Measurements from ENCODE around the gene KYNU.

Gene KYNU

GRCh38 chr2:142930835-142931398 lies 53.5 kb downstream of the KYNU start:
- TF ChIP-seq, protein P1, sequence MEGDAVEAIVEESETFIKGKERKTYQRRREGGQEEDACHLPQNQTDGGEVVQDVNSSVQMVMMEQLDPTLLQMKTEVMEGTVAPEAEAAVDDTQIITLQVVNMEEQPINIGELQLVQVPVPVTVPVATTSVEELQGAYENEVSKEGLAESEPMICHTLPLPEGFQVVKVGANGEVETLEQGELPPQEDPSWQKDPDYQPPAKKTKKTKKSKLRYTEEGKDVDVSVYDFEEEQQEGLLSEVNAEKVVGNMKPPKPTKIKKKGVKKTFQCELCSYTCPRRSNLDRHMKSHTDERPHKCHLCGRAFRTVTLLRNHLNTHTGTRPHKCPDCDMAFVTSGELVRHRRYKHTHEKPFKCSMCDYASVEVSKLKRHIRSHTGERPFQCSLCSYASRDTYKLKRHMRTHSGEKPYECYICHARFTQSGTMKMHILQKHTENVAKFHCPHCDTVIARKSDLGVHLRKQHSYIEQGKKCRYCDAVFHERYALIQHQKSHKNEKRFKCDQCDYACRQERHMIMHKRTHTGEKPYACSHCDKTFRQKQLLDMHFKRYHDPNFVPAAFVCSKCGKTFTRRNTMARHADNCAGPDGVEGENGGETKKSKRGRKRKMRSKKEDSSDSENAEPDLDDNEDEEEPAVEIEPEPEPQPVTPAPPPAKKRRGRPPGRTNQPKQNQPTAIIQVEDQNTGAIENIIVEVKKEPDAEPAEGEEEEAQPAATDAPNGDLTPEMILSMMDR (IDR thresholded peaks at IDR 0.05; ENCODE audit: insufficient read depth, low read depth, low read length, missing control alignments): no peak
- H3K4me3 ChIP-seq (ENCODE audit: low read length): no peak overlapping the region
- no peak for DNase-seq (ENCODE audit: low read depth)

DNA sequence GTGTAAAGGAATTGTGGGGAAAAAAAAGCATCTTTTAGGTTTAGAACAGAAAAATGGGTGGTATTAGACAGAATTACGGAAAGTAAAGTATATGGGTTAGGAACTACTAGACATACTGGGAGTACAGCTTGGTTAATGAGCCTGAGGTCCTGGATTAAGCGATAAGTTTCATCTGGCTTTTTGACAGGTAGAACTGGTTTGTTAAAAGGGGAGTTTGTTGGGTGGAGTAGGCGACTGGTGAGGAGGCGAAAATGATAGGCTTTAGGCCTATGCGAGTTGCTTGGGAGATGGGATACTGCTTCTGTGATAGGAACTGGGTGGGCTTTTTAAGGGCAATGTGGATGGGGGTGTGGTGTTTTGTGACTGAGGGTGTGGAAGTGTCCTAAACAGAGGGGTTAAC lies 56.5 kb downstream of the KYNU start:
- H3K4me3 ChIP-seq (ENCODE audit: low read length): no peak overlapping the region
- no peak for DNase-seq (ENCODE audit: low read depth)
- TF ChIP-seq, protein P1 (IDR thresholded peaks at IDR 0.05; ENCODE audit: insufficient read depth, low read depth, low read length, missing control alignments): no peak

- no peak for DNase-seq (ENCODE audit: low read depth)
- TF ChIP-seq, protein P1 (IDR thresholded peaks at IDR 0.05; ENCODE audit: insufficient read depth, low read depth, low read length, missing control alignments): no peak
- H3K4me3 ChIP-seq (ENCODE audit: low read length): no peak overlapping the region
These were observed 58.2 kb downstream of the KYNU start for GRCh38 chr2:142935563-142936089.

GRCh38 chr2:142936629-142937028 lies 59.2 kb downstream of the KYNU start:
- TF ChIP-seq, protein P1 (IDR thresholded peaks at IDR 0.05; ENCODE audit: insufficient read depth, low read depth, low read length, missing control alignments): no peak
- no peak for DNase-seq (ENCODE audit: low read depth)

DNA sequence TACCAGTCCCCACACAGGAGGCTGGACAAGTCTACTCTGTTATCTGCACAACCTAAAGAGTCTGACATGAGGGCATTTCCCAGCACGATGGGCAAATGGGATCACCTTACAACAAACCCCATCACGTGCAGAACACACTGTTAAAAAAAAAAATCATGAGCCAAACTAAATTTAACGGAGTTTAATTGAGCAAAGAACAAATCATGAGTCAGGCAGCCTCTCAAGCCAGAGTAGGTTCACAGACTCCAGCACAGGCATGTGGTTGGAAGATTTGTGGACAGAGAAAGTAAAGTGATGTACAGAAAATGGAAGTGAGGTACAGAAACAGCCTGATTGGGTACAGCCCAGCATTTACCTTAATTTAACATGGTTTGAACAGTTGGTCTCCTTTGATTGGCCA lies 59.9 kb downstream of the KYNU start:
- TF ChIP-seq, protein P1 (IDR thresholded peaks at IDR 0.05; ENCODE audit: insufficient read depth, low read depth, low read length, missing control alignments): no peak
- no peak for DNase-seq (ENCODE audit: low read depth)
- no peak overlapping the region for H3K4me3 ChIP-seq (ENCODE audit: low read length)

More at GRCh38 chr2:142936629-142937028, 59.2 kb downstream of the KYNU start:
- H3K4me3 ChIP-seq (ENCODE audit: low read length): no peak overlapping the region

GRCh38 chr2:142938240-142938639 lies 60.8 kb downstream of the KYNU start:
- DNase-seq (ENCODE audit: low read depth): no peak
- H3K4me3 ChIP-seq (ENCODE audit: low read length): no peak overlapping the region
- TF ChIP-seq, protein P1 (IDR thresholded peaks at IDR 0.05; ENCODE audit: insufficient read depth, low read depth, low read length, missing control alignments): no peak
